Epithelial cell of proximal tubule (primary cell): ENCODE results near the gene PPP1CA. TPM values are rescaled to one million over a fixed set of nuclear protein-coding genes. Genes with fewer than 3 reads are reported as not detected.

ENCODE experiments used
- DNase-seq: peaks from one replicate; pipeline ENCODE4 v3.0.0-alpha.2; 2011; ENCODE audit warnings: low read depth
- H3K4me3 ChIP-seq: 2 replicates; pipeline ENCODE4 v1.5.1; 2011; ENCODE audit warnings: low read depth, mild to moderate bottlenecking, low read length
- CTCF ChIP-seq: conservative IDR thresholded peaks from 2 replicates; pipeline ENCODE4 v1.5.1; 2012; ENCODE audit warnings: low read depth, mild to moderate bottlenecking, low read length
- total RNA-seq: library from RNA; depleted of rRNA; stranded (reverse); fragments of >200 nt; gene quantifications from 2 replicates; pipeline ENCODE4 v1.2.3, GENCODE V29; 2015

The PPP1CA gene
- total RNA-seq, 1 donor from 2014 or later = 359 TPM

GRCh38 chr11:67409261-67409666, 7.6 kb upstream of the PPP1CA start:
- DNase-seq = no peak
- TF ChIP-seq CTCF = no peak
- H3K4me3 ChIP-seq = no peak overlapping the region

GRCh38 chr11:67408437-67409200, 7.0 kb upstream of the PPP1CA start:
- no peak for TF ChIP-seq CTCF
- DNase-seq = no peak
- no peak overlapping the region for H3K4me3 ChIP-seq

GRCh38 chr11:67407688-67408163, 6.1 kb upstream of the PPP1CA start:
- H3K4me3 ChIP-seq = no peak overlapping the region
- no peak for DNase-seq
- TF ChIP-seq CTCF = no peak

GRCh38 chr11:67406969-67407687, 5.5 kb upstream of the PPP1CA start:
- H3K4me3 ChIP-seq = no peak overlapping the region
- TF ChIP-seq CTCF = no peak
- no peak for DNase-seq

GRCh38 chr11:67406420-67406968, 4.8 kb upstream of the PPP1CA start:
- no peak for TF ChIP-seq CTCF
- no peak overlapping the region for H3K4me3 ChIP-seq
- no peak for DNase-seq

GRCh38 chr11:67405688-67406339, 4.2 kb upstream of the PPP1CA start:
- no peak for DNase-seq
- H3K4me3 ChIP-seq = no peak overlapping the region
- TF ChIP-seq CTCF = no peak
